Ectodermal cell (in vitro differentiated cells): ENCODE results near the gene SORCS2.

Experiments
- H3K27ac ChIP-seq: 2 replicates; pipeline ENCODE4 v1.7.0; 2013; ENCODE audit warnings: mild to moderate bottlenecking, low read depth, low read length; ENCODE audit not compliant: insufficient read depth, poor library complexity, severe bottlenecking
- H3K27me3 ChIP-seq: 2 replicates; pipeline ENCODE4 v1.7.0; 2013; ENCODE audit warnings: mild to moderate bottlenecking, low read length; ENCODE audit not compliant: insufficient read depth, control insufficient read depth, poor library complexity, severe bottlenecking
- H3K36me3 ChIP-seq: one replicate; pipeline ENCODE4 v1.7.0; 2013; ENCODE audit warnings: low read length; ENCODE audit not compliant: control insufficient read depth, insufficient read depth
- H3K4me1 ChIP-seq: one replicate; pipeline ENCODE4 v1.7.0; 2013; ENCODE audit warnings: low read length; ENCODE audit not compliant: control insufficient read depth, insufficient read depth
- H3K4me3 ChIP-seq: 2 replicates; pipeline ENCODE4 v1.7.0; 2013; ENCODE audit warnings: low read depth, low read length, control low read depth; ENCODE audit not compliant: insufficient read depth
- H3K9me3 ChIP-seq: 2 replicates; pipeline ENCODE4 v1.7.0; 2013; ENCODE audit warnings: mild to moderate bottlenecking, low read length, moderate library complexity; ENCODE audit not compliant: control insufficient read depth
- WGBS, 2 experiments: methylation state at CpG; one replicate each; pipeline ENCODE4 v1.1.7; 2013; ENCODE audit warnings: missing lambda C conversion rate in 2 of 2; 5-methylcytosine and 5-hydroxymethylcytosine counted together

Gene SORCS2

GRCh38 chr4:7430965-7431695 is 238.8 kb downstream of the SORCS2 start:
- 92 to 93% methylated on average over 17 of the region's 17 CpGs for WGBS, 2 experiments
- no peaks in the 10 kb centered on the region for H3K9me3 ChIP-seq

GRCh38 chr4:7431696-7432530 is 239.6 kb downstream of the SORCS2 start:
- no peaks in the 10 kb centered on the region for H3K36me3 ChIP-seq
- no peaks in the 10 kb centered on the region for H3K27me3 ChIP-seq
- H3K4me3 ChIP-seq = no peak overlapping the region
- no peaks in the 10 kb centered on the region for H3K9me3 ChIP-seq
- H3K4me1 ChIP-seq = peaks cover 33% of the 10 kb centered on the region
- H3K27ac ChIP-seq = no peak overlapping the region
- WGBS, 2 experiments = 93 to 94% methylated on average over 27 of the region's 27 CpGs

More at GRCh38 chr4:7430965-7431695, 238.8 kb downstream of the SORCS2 start:
- no peaks in the 10 kb centered on the region for H3K36me3 ChIP-seq
- H3K27ac ChIP-seq = no peak overlapping the region
- peaks cover 33% of the 10 kb centered on the region for H3K4me1 ChIP-seq
- no peak overlapping the region for H3K4me3 ChIP-seq
- H3K27me3 ChIP-seq = no peaks in the 10 kb centered on the region

- Histone ChIP-seq H3K27ac (no peak overlapping the region), H3K36me3 (no peaks in the 10 kb centered on the region), H3K4me3 (no peak overlapping the region), H3K27me3 (no peaks in the 10 kb centered on the region), H3K9me3 (no peaks in the 10 kb centered on the region), H3K4me1 (peaks cover 24% of the 10 kb centered on the region)
- WGBS, 2 experiments = 94 to 95% methylated on average over 23 of the region's 23 CpGs
These were observed 240.4 kb downstream of the SORCS2 start for GRCh38 chr4:7432531-7433375.

- Histone ChIP-seq H3K27me3 (no peaks in the 10 kb centered on the region), H3K27ac (no peak overlapping the region), H3K4me3 (no peak overlapping the region), H3K36me3 (no peaks in the 10 kb centered on the region), H3K9me3 (no peaks in the 10 kb centered on the region), H3K4me1 (peaks cover 16% of the 10 kb centered on the region)
- WGBS, 2 experiments = 95% methylated on average over 28 of the region's 28 CpGs
These were observed 241.2 kb downstream of the SORCS2 start for GRCh38 chr4:7433376-7434140.

- no peak overlapping the region for H3K27ac ChIP-seq
- 94 to 95% methylated on average over 26 of the region's 26 CpGs for WGBS, 2 experiments
- H3K9me3 ChIP-seq = no peaks in the 10 kb centered on the region
- no peaks in the 10 kb centered on the region for H3K36me3 ChIP-seq
- no peaks in the 10 kb centered on the region for H3K27me3 ChIP-seq
- H3K4me1 ChIP-seq = peaks cover 13% of the 10 kb centered on the region
- no peak overlapping the region for H3K4me3 ChIP-seq
These were observed 241.9 kb downstream of the SORCS2 start for GRCh38 chr4:7434141-7434765.

- Histone ChIP-seq H3K27ac (no peak within 1 kb of the TSS), H3K9me3 (no peaks in the 10 kb centered on the region), H3K4me1 (peaks cover 13% of the 10 kb centered on the region), H3K36me3 (no peaks in the 10 kb centered on the region), H3K27me3 (no peaks in the 10 kb centered on the region), H3K4me3 (no peak within 1 kb of the TSS)
- whole genome bisulfite sequencing, 2 experiments = 47 to 50% methylated on average over 7 of the region's 7 CpGs
These were observed 242.4 kb downstream of the SORCS2 start, which contains the start of gene PSAPL1 for GRCh38 chr4:7434766-7435150. TSS of gene PSAPL1 (minus strand) at chr4:7434930. CDS start at chr4:7434879, 51 bp downstream.

GRCh38 chr4:7435471-7436061 is 243.2 kb downstream of the SORCS2 start:
- Histone ChIP-seq H3K4me1 (peaks cover 9% of the 10 kb centered on the region), H3K27ac (no peak overlapping the region), H3K36me3 (no peaks in the 10 kb centered on the region), H3K27me3 (no peaks in the 10 kb centered on the region), H3K4me3 (no peak overlapping the region), H3K9me3 (no peaks in the 10 kb centered on the region)
- WGBS, 2 experiments = 89 to 91% methylated on average over 10 to 11 of the region's 11 CpGs

GRCh38 chr4:7436256-7436655 is 243.9 kb downstream of the SORCS2 start:
- Histone ChIP-seq H3K27me3 (no peaks in the 10 kb centered on the region), H3K9me3 (no peaks in the 10 kb centered on the region), H3K27ac (no peak overlapping the region), H3K36me3 (no peaks in the 10 kb centered on the region), H3K4me1 (peaks cover 9% of the 10 kb centered on the region), H3K4me3 (no peak overlapping the region)
- WGBS, 2 experiments = 86 to 87% methylated on average over 13 of the region's 13 CpGs

GRCh38 chr4:7439699-7440098 is 247.4 kb downstream of the SORCS2 start:
- H3K4me1 ChIP-seq = peaks cover 9% of the 10 kb centered on the region
- WGBS, 2 experiments = 89 to 95% methylated on average over 2 of the region's 2 CpGs
- no peak overlapping the region for H3K27ac ChIP-seq
- H3K4me3 ChIP-seq = no peak overlapping the region
- no peaks in the 10 kb centered on the region for H3K9me3 ChIP-seq
- H3K27me3 ChIP-seq = no peaks in the 10 kb centered on the region
- no peaks in the 10 kb centered on the region for H3K36me3 ChIP-seq
